Muscle of leg (tissue), 11 donors: Measurements from ENCODE around the gene SIPA1. TPM values are rescaled to one million over a fixed set of nuclear protein-coding genes. Genes with fewer than 3 reads are reported as not detected.

Source experiments
- DNase-seq: peaks from one replicate; pipeline ENCODE4 v3.0.0; 2013
- H3K27ac ChIP-seq: one replicate; pipeline ENCODE4 v1.5.1; 2013; ENCODE audit warnings: mild to moderate bottlenecking, low read length, control low read depth
- H3K27me3 ChIP-seq: one replicate; pipeline ENCODE4 v1.6.1; 2013; ENCODE audit warnings: low read length; ENCODE audit not compliant: control insufficient read depth, insufficient read depth
- H3K36me3 ChIP-seq: one replicate; pipeline ENCODE4 v1.6.1; 2013; ENCODE audit warnings: low read length; ENCODE audit not compliant: control insufficient read depth, insufficient read depth
- H3K4me1 ChIP-seq: one replicate; pipeline ENCODE4 v1.6.1; 2013; ENCODE audit warnings: low read length; ENCODE audit not compliant: control insufficient read depth, insufficient read depth
- H3K4me3 ChIP-seq: one replicate; pipeline ENCODE4 v1.5.1; 2013; ENCODE audit warnings: low read length, control low read depth
- H3K9me3 ChIP-seq: replicated peaks from 2 replicates; pipeline ENCODE4 v1.6.1; 2013; ENCODE audit warnings: low read depth, low read length; ENCODE audit not compliant: control insufficient read depth
- WGBS: methylation state at CpG from one replicate; pipeline ENCODE4 v1.1.5; 2013; ENCODE audit warnings: missing lambda C conversion rate; ENCODE audit not compliant: insufficient coverage; 5-methylcytosine and 5-hydroxymethylcytosine counted together
- polyA plus RNA-seq, 8 donors: library from polyadenylated mRNA; unstranded; fragments of 120-200 nt; gene quantifications; one replicate each; pipeline versions ENCODE4 v1.2.1 to v1.2.3, GENCODE V29; 2013; ENCODE audit warnings: inconsistent platforms in 1 of 8, low replicate concordance in 1 of 8; ENCODE audit not compliant: insufficient read length in 8 of 8, insufficient read depth in 1 of 8
- total RNA-seq: library from RNA; stranded (reverse); fragments of 120-200 nt; gene quantifications from one replicate; pipeline ENCODE4 v1.2.4, GENCODE V29; 2013

SIPA1 gene
- total and polyA plus RNA-seq, 9 donors = 27.7 to 49.6 (median 39.5) TPM

DNA sequence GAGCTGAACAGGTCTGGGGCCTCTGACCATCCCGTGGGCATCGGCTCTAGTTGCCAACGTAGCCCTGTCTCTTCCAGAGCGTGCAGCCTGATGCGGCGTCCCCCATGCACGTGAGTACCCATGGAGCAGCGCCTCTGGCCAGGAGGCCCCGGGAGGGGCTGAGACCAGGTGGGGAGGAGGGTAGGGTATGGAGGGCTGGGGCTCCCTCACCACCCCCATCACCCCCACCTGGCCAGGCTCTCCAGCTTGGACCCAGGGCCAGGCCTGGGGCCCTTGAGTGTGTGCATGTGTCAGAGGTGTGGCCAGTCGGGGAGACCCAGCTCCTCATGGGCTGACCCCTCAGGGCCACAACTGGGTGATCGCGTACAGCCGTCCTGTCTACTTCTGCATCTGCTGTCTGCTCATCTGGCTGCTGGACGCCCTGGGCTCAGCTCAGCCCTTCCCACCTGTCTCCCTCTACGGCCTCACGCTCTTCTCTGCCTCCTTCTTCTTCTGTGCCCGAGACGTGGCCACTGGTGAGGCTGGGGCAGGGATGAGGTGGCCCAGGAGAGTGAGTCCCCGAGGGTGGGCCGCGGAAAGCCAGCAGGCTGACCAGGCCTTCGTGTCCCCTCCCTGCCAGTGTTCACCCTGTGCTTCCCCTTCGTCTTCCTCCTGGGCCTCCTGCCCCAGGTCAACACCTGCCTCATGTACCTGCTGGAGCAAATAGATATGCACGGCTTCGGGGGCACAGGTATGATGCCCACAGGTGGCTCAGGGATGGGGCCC is 13.9 kb upstream of the SIPA1 start:
- Histone ChIP-seq H3K9me3 (no peaks in the 10 kb centered on the region), H3K4me3 (no peak overlapping the region), H3K4me1 (no peaks in the 10 kb centered on the region), H3K36me3 (peaks cover 96% of the 10 kb centered on the region), H3K27me3 (no peaks in the 10 kb centered on the region), H3K27ac (no peak overlapping the region)
- 92% methylated on average over 14 of the region's 25 CpGs for WGBS
- no peak for DNase-seq

DNA sequence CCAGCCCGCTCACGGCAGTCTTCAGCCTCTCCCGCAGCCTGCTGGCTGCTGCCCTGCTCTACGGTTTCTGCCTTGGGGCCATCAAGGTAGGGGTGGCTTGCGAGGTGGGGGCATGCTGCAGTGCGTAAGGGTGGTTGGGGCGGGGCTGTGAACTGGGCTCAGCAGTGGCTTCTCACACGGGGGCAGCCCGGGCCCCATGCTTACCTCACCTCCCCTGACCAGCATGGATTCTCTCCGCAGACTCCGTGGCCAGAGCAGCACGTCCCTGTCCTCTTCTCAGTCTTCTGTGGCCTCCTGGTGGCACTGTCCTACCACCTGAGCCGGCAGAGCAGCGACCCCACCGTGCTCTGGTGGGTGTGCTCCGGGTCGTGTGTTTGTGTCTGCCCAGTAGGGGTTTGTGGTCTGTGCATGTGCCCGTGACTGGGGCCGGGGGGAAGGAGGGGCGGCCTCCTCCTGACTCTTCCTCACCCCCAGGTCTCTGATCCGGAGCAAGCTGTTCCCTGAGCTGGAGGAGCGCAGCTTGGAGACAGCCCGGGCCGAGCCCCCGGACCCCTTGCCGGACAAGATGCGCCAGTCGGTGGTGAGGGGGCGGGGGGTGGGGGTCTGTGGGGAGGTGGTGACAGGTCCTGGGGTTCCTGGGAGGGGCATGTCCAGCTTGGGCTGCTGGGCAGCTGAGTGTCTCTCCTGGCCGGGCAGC is 12.8 kb upstream of the SIPA1 start:
- no peak for DNase-seq
- Histone ChIP-seq H3K4me3 (no peak overlapping the region), H3K27me3 (no peaks in the 10 kb centered on the region), H3K9me3 (no peaks in the 10 kb centered on the region), H3K4me1 (no peaks in the 10 kb centered on the region), H3K36me3 (peaks cover 96% of the 10 kb centered on the region), H3K27ac (no peak overlapping the region)
- WGBS = 82% methylated on average over 21 of the region's 30 CpGs

DNA sequence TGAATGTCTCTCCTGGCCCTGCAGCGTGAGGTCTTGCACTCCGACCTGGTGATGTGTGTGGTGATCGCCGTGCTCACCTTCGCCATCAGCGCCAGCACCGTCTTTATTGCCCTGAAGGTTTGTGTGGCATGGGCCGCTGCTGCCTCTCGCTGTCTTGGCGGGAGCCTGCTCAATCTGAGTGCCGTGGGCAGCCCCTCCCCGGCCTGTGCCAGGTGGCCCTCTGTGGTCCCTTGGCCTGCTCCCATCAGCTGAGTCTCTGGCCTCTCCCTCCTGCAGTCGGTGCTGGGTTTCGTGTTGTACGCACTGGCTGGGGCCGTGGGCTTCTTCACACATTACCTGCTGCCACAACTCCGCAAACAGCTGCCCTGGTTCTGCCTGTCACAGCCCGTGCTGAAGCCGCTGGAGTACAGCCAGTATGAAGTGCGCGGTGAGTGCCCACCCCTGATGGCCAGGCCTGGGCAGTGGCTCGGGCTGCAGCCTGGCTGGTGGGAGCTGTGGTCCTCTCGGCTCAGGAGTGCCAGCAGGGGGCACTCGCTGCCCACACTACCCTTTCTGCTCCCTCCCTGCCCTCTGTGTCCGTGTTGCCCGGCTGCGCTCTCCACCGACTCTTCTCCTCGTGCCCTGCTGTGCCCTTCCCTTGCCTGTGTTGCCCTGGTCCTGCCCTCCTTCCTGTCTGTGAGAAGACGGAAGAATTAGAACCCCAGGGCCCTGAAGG is 12.1 kb upstream of the SIPA1 start:
- H3K9me3 ChIP-seq = no peaks in the 10 kb centered on the region
- H3K4me3 ChIP-seq = no peak overlapping the region
- H3K36me3 ChIP-seq = peaks cover 95% of the 10 kb centered on the region
- WGBS = 74% methylated on average over 28 of the region's 30 CpGs
- peak; percentile 56 for DNase-seq
- no peaks in the 10 kb centered on the region for H3K4me1 ChIP-seq
- no peaks in the 10 kb centered on the region for H3K27me3 ChIP-seq
- H3K27ac ChIP-seq = no peak overlapping the region

GRCh38 chr11:65627202-65627601 is 10.7 kb upstream of the SIPA1 start:
- Histone ChIP-seq H3K9me3 (no peaks in the 10 kb centered on the region), H3K27ac (no peak overlapping the region), H3K4me1 (no peaks in the 10 kb centered on the region), H3K4me3 (no peak overlapping the region), H3K27me3 (no peaks in the 10 kb centered on the region), H3K36me3 (peaks cover 91% of the 10 kb centered on the region)
- no peak for DNase-seq
- WGBS = 93% methylated on average over 13 of the region's 13 CpGs

DNA sequence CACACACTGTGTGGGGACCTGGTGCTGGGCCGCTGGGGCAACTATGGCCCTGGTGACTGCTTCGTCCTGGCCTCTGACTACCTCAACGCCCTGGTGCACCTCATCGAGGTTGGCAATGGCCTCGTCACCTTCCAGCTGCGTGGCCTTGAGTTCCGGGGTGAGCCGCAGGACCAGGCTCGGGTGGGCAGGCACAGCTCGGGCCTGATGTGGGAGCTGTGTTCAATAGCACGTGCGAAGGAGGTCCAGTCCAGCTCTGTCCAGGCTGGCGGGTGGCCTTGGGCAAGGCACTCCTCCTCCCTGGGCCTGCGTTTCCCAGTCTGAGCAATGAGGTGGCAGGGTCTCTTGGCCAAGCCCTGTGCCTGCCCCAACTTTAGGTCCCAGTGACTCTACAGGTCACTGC is 8.3 kb upstream of the SIPA1 start:
- Histone ChIP-seq H3K36me3 (peaks cover 87% of the 10 kb centered on the region), H3K27me3 (no peaks in the 10 kb centered on the region), H3K27ac (no peak overlapping the region), H3K4me1 (no peaks in the 10 kb centered on the region), H3K4me3 (no peak overlapping the region), H3K9me3 (no peaks in the 10 kb centered on the region)
- WGBS = 97% methylated on average over 14 of the region's 14 CpGs
- no peak for DNase-seq

DNA sequence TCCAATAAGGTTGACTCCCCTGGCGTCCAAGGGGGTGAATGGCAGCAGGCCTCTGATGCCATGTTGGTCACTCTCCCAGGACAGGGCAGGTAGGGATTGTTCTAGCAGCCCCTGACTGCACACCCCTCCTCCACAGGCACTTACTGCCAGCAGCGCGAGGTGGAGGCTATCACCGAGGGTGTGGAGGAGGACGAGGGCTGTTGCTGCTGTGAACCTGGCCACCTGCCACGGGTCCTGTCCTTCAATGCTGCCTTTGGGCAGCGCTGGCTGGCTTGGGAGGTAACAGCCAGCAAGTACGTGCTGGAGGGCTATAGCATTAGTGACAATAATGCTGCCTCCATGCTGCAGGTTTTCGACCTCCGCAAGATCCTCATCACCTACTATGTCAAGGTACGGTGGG is 7.7 kb upstream of the SIPA1 start:
- WGBS = 87% methylated on average over 8 of the region's 11 CpGs
- peaks cover 87% of the 10 kb centered on the region for H3K36me3 ChIP-seq

GRCh38 chr11:65633390-65634108 is 4.4 kb upstream of the SIPA1 start:
- DNase-seq = no peak
- peaks cover 18% of the 10 kb centered on the region for H3K4me1 ChIP-seq
- no peaks in the 10 kb centered on the region for H3K27me3 ChIP-seq
- no peaks in the 10 kb centered on the region for H3K9me3 ChIP-seq
- WGBS = 85% methylated on average over 14 of the region's 20 CpGs
- no peak overlapping the region for H3K4me3 ChIP-seq
- peaks cover 74% of the 10 kb centered on the region for H3K36me3 ChIP-seq
- H3K27ac ChIP-seq = no peak overlapping the region

More for the DNA sequence above, 7.7 kb upstream of the SIPA1 start:
- Histone ChIP-seq H3K27ac (no peak overlapping the region), H3K4me3 (no peak overlapping the region), H3K9me3 (no peaks in the 10 kb centered on the region), H3K27me3 (no peaks in the 10 kb centered on the region), H3K4me1 (no peaks in the 10 kb centered on the region)
- DNase-seq = no peak

- H3K4me3 ChIP-seq = no peak overlapping the region
- no peak overlapping the region for H3K27ac ChIP-seq
- no peaks in the 10 kb centered on the region for H3K9me3 ChIP-seq
- H3K27me3 ChIP-seq = no peaks in the 10 kb centered on the region
- peaks cover 23% of the 10 kb centered on the region for H3K4me1 ChIP-seq
- no peak for DNase-seq
- H3K36me3 ChIP-seq = peaks cover 69% of the 10 kb centered on the region
- 90% methylated on average over 12 of the region's 14 CpGs for WGBS
Measured at GRCh38 chr11:65634109-65634436, 3.8 kb upstream of the SIPA1 start.

DNA sequence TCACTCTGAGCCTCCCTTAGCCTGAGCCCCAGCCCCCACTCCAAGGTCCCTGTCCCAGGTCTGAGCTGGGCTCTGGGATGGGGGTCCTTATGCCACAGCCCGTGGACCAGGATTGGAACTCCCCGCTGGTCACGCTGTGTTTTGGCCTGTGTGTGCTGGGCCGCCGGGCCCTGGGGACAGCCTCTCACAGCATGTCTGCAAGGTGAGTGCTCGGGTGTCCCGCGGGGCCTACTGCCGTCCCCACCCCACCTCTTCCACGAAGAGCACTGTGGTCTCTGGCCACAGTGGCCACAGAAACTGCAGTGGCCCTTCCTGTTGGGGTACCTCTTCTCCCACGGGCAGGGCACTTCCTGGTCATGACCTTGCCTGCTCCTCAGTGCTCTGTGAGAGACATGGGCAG is 3.5 kb upstream of the SIPA1 start:
- H3K27ac ChIP-seq = no peak overlapping the region
- WGBS = 86% methylated on average over 11 of the region's 11 CpGs
- H3K36me3 ChIP-seq = peaks cover 65% of the 10 kb centered on the region
- peaks cover 26% of the 10 kb centered on the region for H3K4me1 ChIP-seq
- no peaks in the 10 kb centered on the region for H3K27me3 ChIP-seq
- no peak for DNase-seq
- H3K9me3 ChIP-seq = no peaks in the 10 kb centered on the region
- no peak overlapping the region for H3K4me3 ChIP-seq
